Activated CD8-positive, alpha-beta T cell treated with anti-CD3 and anti-CD28 coated beads for 36 hours (primary cell): ENCODE data around the gene HSP90AB1. TPM values are rescaled to one million over a fixed set of nuclear protein-coding genes. Genes with fewer than 3 reads are reported as not detected.

Source experiments
- ATAC-seq: fragments of 200-7000 bp; cut with Tn5 transposase; one replicate; pipeline ENCODE4 v1.10.0; 2021; ENCODE audit warnings: mild to moderate bottlenecking, moderate library complexity
- CTCF ChIA-PET: fragments of 350-600 bp; sonication (Branson Sonifier 250); formaldehyde crosslinking; loops from one replicate; lab custom pipeline; 2021; ENCODE audit warnings: antibody characterized with exemption; lab: Charles Lee
- POLR2A ChIA-PET: fragments of 350-600 bp; sonication (Branson Sonifier 250); formaldehyde crosslinking; loops from one replicate; lab custom pipeline; 2021; ENCODE audit warnings: antibody characterized with exemption; lab: Charles Lee
- DNase-seq: peaks from one replicate; pipeline ENCODE4 v3.0.0-alpha.2; 2020
- H3K27ac Mint-ChIP-seq: one replicate; pipeline ENCODE4 v1.8.0; 2021; ENCODE audit warnings: mild to moderate bottlenecking, mixed read lengths
- H3K27me3 Mint-ChIP-seq: one replicate; pipeline ENCODE4 v1.8.0; 2021; ENCODE audit warnings: mixed read lengths
- H3K36me3 Mint-ChIP-seq: one replicate; pipeline ENCODE4 v1.8.0; 2021; ENCODE audit warnings: low read depth, mixed read lengths
- H3K4me1 Mint-ChIP-seq: one replicate; pipeline ENCODE4 v1.8.0; 2021; ENCODE audit warnings: low read depth, mixed read lengths
- H3K4me3 Mint-ChIP-seq: one replicate; pipeline ENCODE4 v1.8.0; 2021; ENCODE audit warnings: mild to moderate bottlenecking, moderate library complexity, mixed read lengths
- H3K9me3 Mint-ChIP-seq: one replicate; pipeline ENCODE4 v1.8.0; 2021; ENCODE audit warnings: mixed read lengths
- intact Hi-C: fragments of 100-400 bp; cut with micrococcal nuclease; formaldehyde crosslinking; loops from one replicate; pipeline ENCODE4 v1.10.0; 2022
- total RNA-seq, 2 experiments: library from RNA; stranded (reverse); gene quantifications; one replicate each; pipeline ENCODE4 v1.2.3, GENCODE V29; 2021
- TF ChIP-seq, protein P1 (sequence below): fragments of 200-600 bp; IDR thresholded peaks from one replicate; pipeline ENCODE4 v1.8.0; 2022; ENCODE audit warnings: antibody characterized with exemption, mild to moderate bottlenecking

The HSP90AB1 gene
- total RNA-seq, 2 experiments from 2014 or later = 2,124 to 2,130 TPM

DNA sequence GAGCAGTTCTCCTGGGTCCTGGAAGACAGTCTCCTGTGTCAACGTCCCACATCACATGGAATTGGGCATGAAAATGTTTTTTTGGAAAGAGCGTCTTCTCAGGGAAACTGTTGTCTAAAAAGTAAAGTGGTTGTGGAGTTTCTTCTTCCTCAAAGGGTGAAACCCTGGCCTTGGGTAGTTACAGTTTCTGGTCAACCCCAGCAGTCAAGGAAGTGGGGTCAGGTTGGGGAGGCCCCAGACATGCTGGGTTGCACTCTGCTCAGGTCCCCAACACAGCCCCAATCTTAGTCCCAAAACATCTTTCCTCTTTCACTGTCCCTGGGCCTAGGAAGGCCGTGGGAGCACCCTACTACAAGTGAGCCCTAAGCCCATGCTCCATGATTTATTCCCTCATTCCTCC lies 19.4 kb downstream of the HSP90AB1 start:
- ChIA-PET POLR2A (interaction anchor here (1.2 to 17.2 kb wide), 4 partner anchors 11 to 159 kb away, joined by 3 to 486 read pairs (median 7); partner anchors contain the start of gene HSP90AB1), CTCF (interaction anchor here (0.8 to 6.5 kb wide), 11 partner anchors 10 to 143 kb away, joined by 3 to 182 read pairs (median 12); partner anchors contain the start of genes AARS2, CDC5L, SLC35B2 and SPATS1)
- intact Hi-C loops = loop anchor here (5.0 kb wide), 1 partner anchor 191 kb away; no protein-coding TSS in a partner anchor
- peaks cover 20% of the 10 kb centered on the region for H3K27me3 Mint-ChIP-seq
- H3K36me3 Mint-ChIP-seq = peaks cover 26% of the 10 kb centered on the region
- TF ChIP-seq, protein P1, sequence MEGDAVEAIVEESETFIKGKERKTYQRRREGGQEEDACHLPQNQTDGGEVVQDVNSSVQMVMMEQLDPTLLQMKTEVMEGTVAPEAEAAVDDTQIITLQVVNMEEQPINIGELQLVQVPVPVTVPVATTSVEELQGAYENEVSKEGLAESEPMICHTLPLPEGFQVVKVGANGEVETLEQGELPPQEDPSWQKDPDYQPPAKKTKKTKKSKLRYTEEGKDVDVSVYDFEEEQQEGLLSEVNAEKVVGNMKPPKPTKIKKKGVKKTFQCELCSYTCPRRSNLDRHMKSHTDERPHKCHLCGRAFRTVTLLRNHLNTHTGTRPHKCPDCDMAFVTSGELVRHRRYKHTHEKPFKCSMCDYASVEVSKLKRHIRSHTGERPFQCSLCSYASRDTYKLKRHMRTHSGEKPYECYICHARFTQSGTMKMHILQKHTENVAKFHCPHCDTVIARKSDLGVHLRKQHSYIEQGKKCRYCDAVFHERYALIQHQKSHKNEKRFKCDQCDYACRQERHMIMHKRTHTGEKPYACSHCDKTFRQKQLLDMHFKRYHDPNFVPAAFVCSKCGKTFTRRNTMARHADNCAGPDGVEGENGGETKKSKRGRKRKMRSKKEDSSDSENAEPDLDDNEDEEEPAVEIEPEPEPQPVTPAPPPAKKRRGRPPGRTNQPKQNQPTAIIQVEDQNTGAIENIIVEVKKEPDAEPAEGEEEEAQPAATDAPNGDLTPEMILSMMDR = no peak
- H3K9me3 Mint-ChIP-seq = no peaks in the 10 kb centered on the region
- peaks cover 44% of the 10 kb centered on the region for H3K4me1 Mint-ChIP-seq
- H3K4me3 Mint-ChIP-seq = peak overlapping the region; percentile 95
- H3K27ac Mint-ChIP-seq = peak overlapping the region; percentile 77
- DNase-seq = peak; percentile 50
- ATAC-seq = no peak

DNA sequence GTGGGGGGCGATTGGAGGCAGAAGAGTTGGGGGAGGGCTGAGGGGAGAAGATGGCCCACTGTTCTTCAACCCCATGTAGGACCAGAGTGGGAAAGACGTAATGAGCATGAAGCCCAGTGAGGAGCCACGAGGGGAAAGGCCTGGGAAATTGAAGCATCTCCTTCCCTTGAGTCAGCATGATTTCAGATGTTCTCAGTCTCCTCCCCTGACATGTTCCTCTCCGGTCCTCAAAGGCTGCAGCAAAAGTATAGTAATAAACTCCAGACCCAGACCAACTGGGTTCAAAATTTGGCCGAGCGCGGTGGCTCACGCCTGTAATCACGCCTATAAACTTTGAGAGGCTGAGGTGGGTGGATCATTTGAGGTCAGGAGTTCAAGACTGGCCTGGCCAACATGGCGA lies 20.4 kb downstream of the HSP90AB1 start:
- Mint-ChIP-seq H3K36me3 (peaks cover 22% of the 10 kb centered on the region), H3K4me3 (no peak overlapping the region), H3K27me3 (peaks cover 26% of the 10 kb centered on the region), H3K27ac (no peak overlapping the region), H3K9me3 (no peaks in the 10 kb centered on the region), H3K4me1 (peaks cover 37% of the 10 kb centered on the region)
- no peak for DNase-seq
- POLR2A ChIA-PET = interaction anchor here (1.2 to 17.2 kb wide), 5 partner anchors 12 to 158 kb away, joined by 3 to 486 read pairs (median 10); partner anchors contain the start of gene HSP90AB1
- TF ChIP-seq, protein P1 = no peak
- ATAC-seq = no peak
- intact Hi-C loops = loop anchor here (5.0 kb wide), 1 partner anchor 190 kb away; no protein-coding TSS in a partner anchor
- CTCF ChIA-PET = interaction anchor here (0.8 to 6.5 kb wide), 17 partner anchors 11 to 175 kb away, joined by 3 to 182 read pairs (median 8); partner anchors contain the start of genes AARS2, CDC5L, SLC35B2 and SPATS1

DNA sequence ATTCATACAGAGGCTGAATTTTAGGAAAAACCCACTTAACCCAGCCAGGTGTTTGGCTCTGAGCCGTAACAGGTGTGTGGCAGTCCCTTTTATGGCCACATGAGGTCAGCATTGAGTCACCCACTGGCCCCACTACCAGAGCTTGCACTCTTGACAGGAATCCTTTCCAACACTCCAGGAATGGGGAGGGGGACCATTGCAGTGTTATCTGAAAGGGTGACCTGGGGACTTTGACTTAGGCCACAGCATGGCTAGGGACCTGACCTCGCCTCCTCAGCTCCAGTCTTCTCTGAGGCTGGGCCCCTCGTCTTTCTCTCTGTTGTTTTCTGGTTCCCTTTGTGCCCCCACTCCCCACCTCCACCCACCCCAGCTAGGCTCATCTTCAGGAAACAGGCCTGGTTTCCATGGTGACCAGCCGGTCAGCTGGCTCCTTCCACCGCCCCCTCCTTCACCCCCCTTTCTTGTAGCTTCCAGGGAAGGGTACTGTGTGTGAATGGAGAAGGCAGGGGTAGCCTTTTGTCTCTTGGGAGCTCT lies 21.3 kb downstream of the HSP90AB1 start:
- intact Hi-C loops = loop anchor here (1.0 to 5.0 kb wide), 3 partner anchors 37 to 189 kb away; no protein-coding TSS in a partner anchor
- peaks cover 13% of the 10 kb centered on the region for H3K36me3 Mint-ChIP-seq
- H3K27me3 Mint-ChIP-seq = peaks cover 33% of the 10 kb centered on the region
- ATAC-seq (peak; percentile 15), DNase-seq (peak; percentile 76)
- POLR2A ChIA-PET = interaction anchor here (0.6 to 2.5 kb wide), 5 partner anchors 21 to 116 kb away, joined by 3 to 13 read pairs (median 3); partner anchors contain the start of gene HSP90AB1
- H3K4me1 Mint-ChIP-seq = peaks cover 27% of the 10 kb centered on the region
- H3K4me3 Mint-ChIP-seq = no peak overlapping the region
- TF ChIP-seq, protein P1 = peak; percentile 99
- H3K27ac Mint-ChIP-seq = no peak overlapping the region
- no peaks in the 10 kb centered on the region for H3K9me3 Mint-ChIP-seq
- CTCF ChIA-PET = interaction anchor here (0.5 to 6.5 kb wide), 39 partner anchors 10 to 353 kb away, joined by 3 to 182 read pairs (median 4); partner anchors contain the start of genes AARS2, CDC5L, HSP90AB1 and SLC35B2

DNA sequence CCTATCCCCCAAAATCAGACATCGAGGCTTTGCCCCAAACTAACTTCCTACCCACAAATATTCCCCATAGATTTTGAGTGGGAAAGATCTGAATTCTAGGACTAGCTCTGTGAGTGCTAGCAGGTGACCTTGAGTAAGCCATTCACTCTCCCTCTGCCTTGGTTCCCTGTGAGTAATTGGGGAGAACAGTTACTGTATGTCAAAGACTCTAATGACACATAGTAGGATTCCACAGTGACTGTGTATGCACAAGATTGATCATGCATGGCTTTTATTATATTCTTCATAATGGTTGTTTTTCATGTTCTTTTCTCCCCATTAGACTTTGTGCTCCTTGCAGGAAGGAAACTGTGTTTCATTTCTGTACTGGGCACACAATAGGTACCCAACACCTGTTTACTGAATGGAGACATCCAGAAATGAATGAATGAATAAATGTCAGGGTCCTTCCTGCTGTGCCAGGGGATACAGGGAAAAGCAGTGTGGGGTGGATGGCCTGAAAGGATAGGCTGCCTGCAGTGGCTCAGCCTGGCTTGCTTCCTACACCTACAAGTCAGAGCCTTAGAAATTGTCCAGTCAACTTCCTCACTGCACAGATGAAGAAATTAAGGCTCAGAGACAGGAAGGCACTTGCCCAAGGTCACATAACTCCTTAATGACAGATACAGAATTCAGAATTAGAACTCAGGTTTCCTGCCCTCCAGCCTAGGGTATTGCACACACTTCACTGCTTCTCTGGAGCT lies 22.4 kb downstream of the HSP90AB1 start:
- Mint-ChIP-seq H3K27me3 (peaks cover 41% of the 10 kb centered on the region), H3K9me3 (no peaks in the 10 kb centered on the region), H3K36me3 (peaks cover 4% of the 10 kb centered on the region), H3K4me1 (peaks cover 24% of the 10 kb centered on the region), H3K27ac (no peak overlapping the region), H3K4me3 (peak overlapping the region; percentile 42)
- DNase-seq (no peak), ATAC-seq (no peak)
- intact Hi-C loops = loop anchor here (2.0 to 5.0 kb wide), 2 partner anchors 35 to 188 kb away; no protein-coding TSS in a partner anchor
- ChIA-PET CTCF (interaction anchor here (1.0 to 6.5 kb wide), 19 partner anchors 8 to 190 kb away, joined by 3 to 182 read pairs (median 6); partner anchors contain the start of genes AARS2, SLC35B2 and SPATS1), POLR2A (interaction anchor here (1.9 to 2.2 kb wide), 3 partner anchors 13 to 68 kb away, joined by 6 to 13 read pairs (median 8); partner anchors contain the start of genes HSP90AB1 and SLC35B2)
- TF ChIP-seq, protein P1 = no peak
